Measurements from ENCODE around the gene GGNBP2.

GGNBP2 gene

GRCh38 chr17:36515837-36516236 is 28.9 kb upstream of the GGNBP2 start:
- no peak for DNase-seq

GRCh38 chr17:36523113-36523512 is 21.6 kb upstream of the GGNBP2 start:
- DNase-seq = peak; percentile 51

GRCh38 chr17:36524428-36524876 is 20.3 kb upstream of the GGNBP2 start:
- no peak for DNase-seq

- no peak for DNase-seq
Measured at GRCh38 chr17:36525113-36525512, 19.6 kb upstream of the GGNBP2 start.

- no peak for DNase-seq
Measured at GRCh38 chr17:36525888-36526287, 18.8 kb upstream of the GGNBP2 start.

GRCh38 chr17:36527621-36528250 is 17.0 kb upstream of the GGNBP2 start:
- DNase-seq = no peak

- no peak for DNase-seq
Measured at GRCh38 chr17:36529121-36529520, 15.6 kb upstream of the GGNBP2 start.

GRCh38 chr17:36532435-36532975 is 12.2 kb upstream of the GGNBP2 start:
- DNase-seq = no peak

GRCh38 chr17:36533935-36534839 is 10.5 kb upstream of the GGNBP2 start:
- peak; percentile 71 for DNase-seq

GRCh38 chr17:36534840-36535668 is 9.7 kb upstream of the GGNBP2 start, which contains the start of the genes MYO19 and PIGW:
Gene MYO19 (minus strand): TSS chr17:36534868. CDS start chr17:36532538, 2,330 bp downstream.
Gene PIGW (plus strand): TSS chr17:36534987. CDS start chr17:36537102, 2,115 bp downstream.
- peak; percentile 93 for DNase-seq

- no peak for DNase-seq
Measured at GRCh38 chr17:36535669-36536081, 9.0 kb upstream of the GGNBP2 start.

- DNase-seq = no peak
Measured at GRCh38 chr17:36540696-36541095, 4.0 kb upstream of the GGNBP2 start.

GRCh38 chr17:36542755-36543154 is 2.0 kb upstream of the GGNBP2 start:
- DNase-seq = no peak

GRCh38 chr17:36544044-36544306 is 744 bp upstream of the GGNBP2 start:
- DNase-seq = peak; percentile 53

GRCh38 chr17:36545077-36545464 is 352 bp downstream of the GGNBP2 start:
- DNase-seq = no peak

- peak; percentile 99 for DNase-seq
Measured at GRCh38 chr17:36545465-36546417, 1.0 kb downstream of the GGNBP2 start.

- no peak for DNase-seq
Measured at GRCh38 chr17:36546418-36547093, 1.8 kb downstream of the GGNBP2 start.

- no peak for DNase-seq
Measured at GRCh38 chr17:36547776-36548175, 3.1 kb downstream of the GGNBP2 start.

- DNase-seq = no peak
Measured at GRCh38 chr17:36550491-36551417, 6.0 kb downstream of the GGNBP2 start.

- no peak for DNase-seq
Measured at GRCh38 chr17:36553459-36553858, 8.7 kb downstream of the GGNBP2 start.
